Breast epithelium (tissue), 4 donors: Measurements from ENCODE around the gene RTL5. TPM values are rescaled to one million over a fixed set of nuclear protein-coding genes. Genes with fewer than 3 reads are reported as not detected.
A peak's percentile ranks its signal among the peaks of the same experiment; 100 is the strongest.

Source experiments
- DNase-seq, 2 donors: peaks; one replicate each; pipeline ENCODE4 v3.0.0-alpha.2; 2019; ENCODE audit warnings: low spot score in 2 of 2
- H3K27ac ChIP-seq, 2 donors: fragments of 200-600 bp; sonication (generic) in 1 of 2; one replicate each; pipeline ENCODE4 v1.5.1; 2016 to 2019; ENCODE audit warnings: mild to moderate bottlenecking in 1 of 2
- H3K27me3 ChIP-seq, 2 donors: fragments of 200-600 bp; sonication (generic) in 1 of 2; one replicate each; pipeline versions ENCODE4 v1.5.1 to v1.6.0; 2017 to 2019; ENCODE audit warnings: control low read depth in 1 of 2, mild to moderate bottlenecking in 1 of 2
- H3K36me3 ChIP-seq: fragments of 200-600 bp; one replicate; pipeline ENCODE4 v1.5.1; 2019
- H3K4me1 ChIP-seq, 2 donors: fragments of 200-600 bp; sonication (generic); one replicate each; pipeline ENCODE4 v1.5.1; 2016 to 2019; ENCODE audit warnings: control low read depth in 1 of 2
- H3K4me3 ChIP-seq, 3 donors: fragments of 200-600 bp; sonication (generic); 1 replicate in 2 of 3; 2 replicates in 1 of 3; pipeline ENCODE4 v1.5.1; 2016 to 2019; ENCODE audit warnings: mild to moderate bottlenecking in 3 of 3, moderate library complexity in 2 of 3
- H3K9me3 ChIP-seq, 2 donors: fragments of 200-600 bp; sonication (generic) in 1 of 2; one replicate each; pipeline ENCODE4 v1.5.1; 2016 to 2019; ENCODE audit warnings: control low read depth in 1 of 2
- CTCF ChIP-seq, 3 donors: fragments of 450-650 bp; IDR thresholded peaks; one replicate each; pipeline ENCODE4 v1.5.1; 2016 to 2017; ENCODE audit warnings: antibody characterized with exemption in 3 of 3, mild to moderate bottlenecking in 3 of 3, moderate library complexity in 3 of 3
- POLR2A ChIP-seq: fragments of 450-650 bp; IDR thresholded peaks from one replicate; pipeline ENCODE4 v1.6.1; 2016; ENCODE audit warnings: antibody characterized with exemption, mild to moderate bottlenecking, moderate library complexity
- POLR2AphosphoS5 ChIP-seq, 3 donors: sonication (generic); formaldehyde crosslinking; IDR thresholded peaks; one replicate each; pipeline ENCODE4 v1.6.1; 2017; ENCODE audit warnings: antibody characterized with exemption in 3 of 3
- intact Hi-C: fragments of 100-400 bp; cut with DNase I; formaldehyde crosslinking; loops from one replicate; pipeline ENCODE4 v1.15.1; 2023; ENCODE audit warnings: low total_unique reads
- total RNA-seq, 3 donors: library from RNA; depleted of rRNA; stranded (reverse); fragments of >200 nt; gene quantifications; one replicate each; pipeline ENCODE4 v1.1.0, GENCODE V29; 2016

RTL5 gene
- total RNA-seq, 3 donors from 2014 or later = 3.3 to 5.0 (median 5.0) TPM

GRCh38 chrX:72129661-72130060 lies 2.1 kb downstream of the RTL5 start:
- DNase-seq = no peak
- Histone ChIP-seq H3K9me3 (no peaks in the 10 kb centered on the region), H3K27ac (no peak overlapping the region), H3K4me3 (no peak overlapping the region), H3K27me3 (peaks cover 0 to 84% of the 10 kb centered on the region in 2 donors), H3K36me3 (no peaks in the 10 kb centered on the region), H3K4me1 (no peaks in the 10 kb centered on the region)
- intact Hi-C loops = loop anchor here (10.0 kb wide), 1 partner anchor 85 kb away; no protein-coding TSS in a partner anchor
- TF ChIP-seq CTCF (IDR thresholded peaks at IDR 0.05) = no peak
- no peak for TF ChIP-seq POLR2AphosphoS5 (IDR thresholded peaks at IDR 0.05)
- TF ChIP-seq POLR2A = no peak

GRCh38 chrX:72128881-72129280 lies 2.8 kb downstream of the RTL5 start:
- Histone ChIP-seq H3K9me3 (no peaks in the 10 kb centered on the region), H3K36me3 (no peaks in the 10 kb centered on the region), H3K27ac (no peak overlapping the region), H3K4me3 (no peak overlapping the region), H3K27me3 (peaks cover 0 to 91% of the 10 kb centered on the region in 2 donors), H3K4me1 (no peaks in the 10 kb centered on the region)
- intact Hi-C loops = loop anchor here (10.0 kb wide), 1 partner anchor 84 kb away; no protein-coding TSS in a partner anchor
- DNase-seq = no peak
- no peak for TF ChIP-seq POLR2A
- TF ChIP-seq POLR2AphosphoS5 (IDR thresholded peaks at IDR 0.05) = no peak
- TF ChIP-seq CTCF (IDR thresholded peaks at IDR 0.05) = peak in 2 of 3 donors; percentile 17 to 27

GRCh38 chrX:72128183-72128834 lies 3.4 kb downstream of the RTL5 start:
- H3K9me3 ChIP-seq = no peaks in the 10 kb centered on the region
- no peak overlapping the region for H3K4me3 ChIP-seq
- H3K36me3 ChIP-seq = no peaks in the 10 kb centered on the region
- no peak overlapping the region for H3K27ac ChIP-seq
- no peaks in the 10 kb centered on the region for H3K4me1 ChIP-seq
- peaks cover 0 to 92% of the 10 kb centered on the region in 2 donors for H3K27me3 ChIP-seq
- no peak for DNase-seq
- no peak for TF ChIP-seq CTCF (IDR thresholded peaks at IDR 0.05)
- no peak for TF ChIP-seq POLR2AphosphoS5 (IDR thresholded peaks at IDR 0.05)
- no peak for TF ChIP-seq POLR2A
- intact Hi-C loops = loop anchor here (10.0 kb wide), 1 partner anchor 84 kb away; no protein-coding TSS in a partner anchor

- Histone ChIP-seq H3K4me1 (no peaks in the 10 kb centered on the region), H3K9me3 (no peaks in the 10 kb centered on the region), H3K4me3 (no peak overlapping the region), H3K27ac (no peak overlapping the region), H3K36me3 (no peaks in the 10 kb centered on the region), H3K27me3 (peaks cover 0 to 85% of the 10 kb centered on the region in 2 donors)
- intact Hi-C loops = loop anchor here (10.0 kb wide), 1 partner anchor 83 kb away; no protein-coding TSS in a partner anchor
- TF ChIP-seq POLR2AphosphoS5 (IDR thresholded peaks at IDR 0.05) = no peak
- no peak for TF ChIP-seq CTCF (IDR thresholded peaks at IDR 0.05)
- TF ChIP-seq POLR2A = no peak
- no peak for DNase-seq
Observed at GRCh38 chrX:72127332-72127731, 4.4 kb downstream of the RTL5 start.

GRCh38 chrX:72126539-72127140 lies 5.1 kb downstream of the RTL5 start:
- peak overlapping the region; percentile 34 to 76 for H3K27ac ChIP-seq
- no peaks in the 10 kb centered on the region for H3K9me3 ChIP-seq
- no peaks in the 10 kb centered on the region for H3K36me3 ChIP-seq
- no peaks in the 10 kb centered on the region for H3K4me1 ChIP-seq
- no peak overlapping the region for H3K4me3 ChIP-seq
- peaks cover 0 to 79% of the 10 kb centered on the region in 2 donors for H3K27me3 ChIP-seq
- DNase-seq = peak; percentile 79 to 84
- TF ChIP-seq CTCF (IDR thresholded peaks at IDR 0.05) (peak; percentile 61 to 83 (median 66)), POLR2AphosphoS5 (IDR thresholded peaks at IDR 0.05) (peak in 1 of 3 donors; percentile 43), POLR2A (no peak)
- intact Hi-C loops = loop anchor here (10.0 kb wide), 1 partner anchor 82 kb away; no protein-coding TSS in a partner anchor
